Bronchial epithelial cell (primary cell): Measurements from ENCODE around the gene S1PR3. TPM values are rescaled to one million over a fixed set of nuclear protein-coding genes. Genes with fewer than 3 reads are reported as not detected.

Experiments used
- DNase-seq: peaks from one replicate; pipeline ENCODE4 v3.0.0-alpha.2; 2010; ENCODE audit warnings: low read depth
- FAIRE-seq: peaks from 2 replicates; lab custom pipeline; 2011; peaks lifted over from hg19 to GRCh38; lab: Jason Lieb, UNC
- H3K27me3 ChIP-seq: 2 replicates; pipeline ENCODE4 v1.5.1; 2011; ENCODE audit warnings: low read length; ENCODE audit not compliant: control insufficient read depth, insufficient read depth
- H3K36me3 ChIP-seq: 2 replicates; pipeline ENCODE4 v1.5.1; 2011; ENCODE audit warnings: low read length; ENCODE audit not compliant: control insufficient read depth, insufficient read depth
- H3K4me3 ChIP-seq: 2 replicates; pipeline ENCODE4 v1.5.1; 2011; ENCODE audit warnings: mild to moderate bottlenecking, low read depth, low read length, control low read depth
- CTCF ChIP-seq: IDR thresholded peaks from 2 replicates; pipeline ENCODE4 v1.5.1; 2011; ENCODE audit warnings: mild to moderate bottlenecking, moderate library complexity, low read length, control low read depth, inconsistent platforms; ENCODE audit not compliant: insufficient read depth, severe bottlenecking
- total RNA-seq: library from RNA; depleted of rRNA; stranded (reverse); fragments of >200 nt; gene quantifications from 2 replicates; pipeline ENCODE4 v1.2.1, GENCODE V29; 2014

S1PR3 gene
- total RNA-seq, 1 donor from 2014 or later = 0.79 TPM

GRCh38 chr9:89015336-89015735, 24.1 kb downstream of the S1PR3 start:
- DNase-seq (no peak), FAIRE-seq (no peak)
- Histone ChIP-seq H3K36me3 (no peaks in the 10 kb centered on the region), H3K4me3 (no peak overlapping the region), H3K27me3 (no peaks in the 10 kb centered on the region)
- no peak for TF ChIP-seq CTCF

GRCh38 chr9:89020754-89021153, 29.5 kb downstream of the S1PR3 start:
- no peak for TF ChIP-seq CTCF
- DNase-seq (no peak), FAIRE-seq (no peak)
- Histone ChIP-seq H3K36me3 (no peaks in the 10 kb centered on the region), H3K27me3 (no peaks in the 10 kb centered on the region), H3K4me3 (no peak overlapping the region)

GRCh38 chr9:89021154-89021803, 30.0 kb downstream of the S1PR3 start:
- no peaks in the 10 kb centered on the region for H3K27me3 ChIP-seq
- no peak for TF ChIP-seq CTCF
- H3K4me3 ChIP-seq = no peak overlapping the region
- no peaks in the 10 kb centered on the region for H3K36me3 ChIP-seq
- FAIRE-seq (peak; percentile 85), DNase-seq (peak; percentile 73)

GRCh38 chr9:89022001-89022759, 30.9 kb downstream of the S1PR3 start:
- DNase-seq = peak; percentile 73
- TF ChIP-seq CTCF = no peak
- FAIRE-seq = no peak
- H3K27me3 ChIP-seq = no peaks in the 10 kb centered on the region
- H3K4me3 ChIP-seq = no peak overlapping the region
- H3K36me3 ChIP-seq = no peaks in the 10 kb centered on the region

GRCh38 chr9:89022902-89023301, 31.6 kb downstream of the S1PR3 start:
- DNase-seq (peak; percentile 15), FAIRE-seq (no peak)
- H3K36me3 ChIP-seq = no peaks in the 10 kb centered on the region
- H3K4me3 ChIP-seq = no peak overlapping the region
- TF ChIP-seq CTCF = no peak
- H3K27me3 ChIP-seq = no peaks in the 10 kb centered on the region

GRCh38 chr9:89023740-89024139, 32.5 kb downstream of the S1PR3 start:
- Histone ChIP-seq H3K4me3 (no peak overlapping the region), H3K36me3 (no peaks in the 10 kb centered on the region), H3K27me3 (no peaks in the 10 kb centered on the region)
- FAIRE-seq = no peak
- no peak for TF ChIP-seq CTCF
- DNase-seq = no peak
